ENCODE data around the gene PDIA4.

PDIA4 gene

DNA sequence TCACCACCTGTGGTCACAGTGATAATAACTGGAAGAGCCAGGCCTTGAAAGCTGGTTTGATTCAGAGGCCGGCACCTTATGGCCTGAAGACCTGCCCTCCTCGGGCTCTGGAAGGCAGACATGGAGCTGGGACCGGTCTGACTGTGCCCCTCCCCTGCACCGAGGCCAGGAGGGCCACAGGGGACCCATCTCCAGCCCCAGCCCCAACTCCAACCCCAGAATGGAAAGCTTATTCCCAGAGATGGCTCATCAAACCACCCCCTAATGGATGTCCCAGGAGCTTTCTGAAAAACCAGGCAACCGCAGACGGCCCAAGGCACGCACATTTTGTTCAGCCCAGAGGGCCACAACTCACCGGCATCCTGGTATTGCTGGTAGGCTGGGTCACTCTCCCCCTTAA lies 16.8 kb downstream of the PDIA4 start:
- no peak for TF ChIP-seq EP300 (IDR thresholded peaks at IDR 0.05; ENCODE audit: borderline replicate concordance)

- TF ChIP-seq TAF1 (IDR thresholded peaks at IDR 0.05; ENCODE audit: low read depth) = no peak
Observed at GRCh38 chr7:149010451-149010850, 17.9 kb downstream of the PDIA4 start.

GRCh38 chr7:149009527-149009926 lies 18.8 kb downstream of the PDIA4 start:
- TF ChIP-seq YY1 (IDR thresholded peaks at IDR 0.05; ENCODE audit: low read depth) = no peak
- no peak for TF ChIP-seq CEBPB (IDR thresholded peaks at IDR 0.05)
- no peak for TF ChIP-seq TAF1 (IDR thresholded peaks at IDR 0.05; ENCODE audit: low read depth)
- no peak for TF ChIP-seq ZBTB7A (IDR thresholded peaks at IDR 0.05; ENCODE audit: low read depth)
- TF ChIP-seq, protein P1, sequence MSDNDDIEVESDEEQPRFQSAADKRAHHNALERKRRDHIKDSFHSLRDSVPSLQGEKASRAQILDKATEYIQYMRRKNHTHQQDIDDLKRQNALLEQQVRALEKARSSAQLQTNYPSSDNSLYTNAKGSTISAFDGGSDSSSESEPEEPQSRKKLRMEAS (IDR thresholded peaks at IDR 0.05) = no peak
- no peak for TF ChIP-seq REST (IDR thresholded peaks at IDR 0.05; ENCODE audit: low read depth)
- TF ChIP-seq EP300 (IDR thresholded peaks at IDR 0.05; ENCODE audit: borderline replicate concordance) = no peak
- TF ChIP-seq TCF12 (IDR thresholded peaks at IDR 0.05; ENCODE audit: low read depth) = no peak
- no peak for TF ChIP-seq CREB1 (IDR thresholded peaks at IDR 0.05; ENCODE audit: low read depth)
- TF ChIP-seq, protein P2, sequence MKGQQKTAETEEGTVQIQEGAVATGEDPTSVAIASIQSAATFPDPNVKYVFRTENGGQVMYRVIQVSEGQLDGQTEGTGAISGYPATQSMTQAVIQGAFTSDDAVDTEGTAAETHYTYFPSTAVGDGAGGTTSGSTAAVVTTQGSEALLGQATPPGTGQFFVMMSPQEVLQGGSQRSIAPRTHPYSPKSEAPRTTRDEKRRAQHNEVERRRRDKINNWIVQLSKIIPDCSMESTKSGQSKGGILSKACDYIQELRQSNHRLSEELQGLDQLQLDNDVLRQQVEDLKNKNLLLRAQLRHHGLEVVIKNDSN (IDR thresholded peaks at IDR 0.05) = no peak
- no peak for TF ChIP-seq RAD21 (IDR thresholded peaks at IDR 0.05; ENCODE audit: low read depth)
- no peak for TF ChIP-seq EGR1 (IDR thresholded peaks at IDR 0.05)
- TF ChIP-seq TEAD4 (IDR thresholded peaks at IDR 0.05) = no peak
- no peak for TF ChIP-seq FOXM1 (IDR thresholded peaks at IDR 0.05; ENCODE audit: borderline replicate concordance, low read depth)
- no peak for TF ChIP-seq NFIC (IDR thresholded peaks at IDR 0.05)

DNA sequence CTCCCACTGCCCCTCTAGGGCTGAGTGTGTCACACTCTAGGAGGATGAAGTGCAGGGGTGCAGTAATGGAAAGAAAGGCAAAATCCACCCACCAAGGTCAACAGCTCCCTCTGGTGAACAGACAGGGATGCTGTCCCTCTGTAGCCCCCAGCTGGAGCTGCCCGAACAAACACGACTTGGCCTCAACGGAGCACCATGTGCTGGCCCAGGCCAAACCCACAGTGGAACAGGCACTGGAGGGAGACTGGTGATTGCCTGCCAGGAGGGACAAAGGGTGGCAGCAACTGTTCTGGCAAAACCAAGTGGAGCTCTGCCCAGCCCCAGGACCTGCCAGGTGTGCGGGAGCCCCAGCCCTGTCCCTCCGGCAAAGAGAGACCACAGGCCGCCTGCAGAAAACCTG lies 20.7 kb downstream of the PDIA4 start:
- TF ChIP-seq RAD21 (IDR thresholded peaks at IDR 0.05; ENCODE audit: low read depth) (peak; percentile 8; the same call in 1 of the 2 replicates), CREB1 (IDR thresholded peaks at IDR 0.05; ENCODE audit: low read depth) (no peak)

DNA sequence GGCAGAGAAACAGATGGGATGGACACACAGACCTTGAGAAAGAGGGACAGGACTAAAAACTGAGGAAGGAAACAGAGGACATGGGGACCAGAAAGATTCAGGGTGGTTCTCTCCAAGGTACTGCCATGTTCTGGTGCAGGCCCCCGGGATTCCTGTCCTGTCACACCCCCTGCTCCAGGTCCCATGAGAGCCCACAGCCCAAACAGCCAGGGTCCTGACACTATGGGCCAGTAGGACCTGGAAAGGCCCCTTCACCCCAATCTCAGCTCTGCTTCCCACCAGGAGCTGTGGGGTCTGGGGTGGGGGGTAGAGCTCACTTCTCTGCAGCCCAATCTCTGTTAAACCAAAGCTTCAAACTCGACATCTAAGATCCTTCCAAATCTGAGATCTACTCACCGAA lies 21.2 kb downstream of the PDIA4 start:
- TF ChIP-seq, protein P2 (IDR thresholded peaks at IDR 0.05) = no peak
- no peak for TF ChIP-seq TEAD4 (IDR thresholded peaks at IDR 0.05)
- TF ChIP-seq REST (IDR thresholded peaks at IDR 0.05; ENCODE audit: low read depth) = no peak
- TF ChIP-seq YY1 (IDR thresholded peaks at IDR 0.05; ENCODE audit: low read depth) = no peak
- TF ChIP-seq RAD21 (IDR thresholded peaks at IDR 0.05; ENCODE audit: low read depth) = no peak
- no peak for TF ChIP-seq NFIC (IDR thresholded peaks at IDR 0.05)
- no peak for TF ChIP-seq FOXM1 (IDR thresholded peaks at IDR 0.05; ENCODE audit: borderline replicate concordance, low read depth)
- TF ChIP-seq CEBPB (IDR thresholded peaks at IDR 0.05) = no peak
- TF ChIP-seq CREB1 (IDR thresholded peaks at IDR 0.05; ENCODE audit: low read depth) = no peak
- TF ChIP-seq EGR1 (IDR thresholded peaks at IDR 0.05) = no peak
- TF ChIP-seq TAF1 (IDR thresholded peaks at IDR 0.05; ENCODE audit: low read depth) = no peak
- no peak for TF ChIP-seq EP300 (IDR thresholded peaks at IDR 0.05; ENCODE audit: borderline replicate concordance)
- TF ChIP-seq, protein P1 (IDR thresholded peaks at IDR 0.05) = no peak
- TF ChIP-seq ZBTB7A (IDR thresholded peaks at IDR 0.05; ENCODE audit: low read depth) = no peak
- no peak for TF ChIP-seq TCF12 (IDR thresholded peaks at IDR 0.05; ENCODE audit: low read depth)

DNA sequence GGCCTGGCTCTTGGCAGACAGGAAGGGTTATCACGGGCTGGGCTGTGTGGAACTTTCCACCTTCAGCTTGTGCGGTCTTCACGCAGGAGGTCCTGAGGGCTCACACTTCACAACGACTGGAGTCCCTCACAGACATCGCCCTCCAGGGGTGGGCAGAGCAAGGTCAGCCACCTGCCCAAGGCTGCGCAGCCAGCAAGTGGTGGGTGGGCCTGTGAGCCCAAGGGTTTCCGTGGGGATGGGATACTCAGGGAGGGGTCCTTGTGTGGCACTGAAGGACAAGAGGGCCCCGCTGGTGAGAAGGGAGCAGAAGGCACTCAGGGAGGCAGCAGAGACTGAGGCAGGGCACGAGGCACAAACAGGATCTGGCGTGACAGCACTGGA lies 22.0 kb downstream of the PDIA4 start:
- TF ChIP-seq CEBPB (IDR thresholded peaks at IDR 0.05) = no peak
- no peak for TF ChIP-seq NFIC (IDR thresholded peaks at IDR 0.05)
- TF ChIP-seq CREB1 (IDR thresholded peaks at IDR 0.05; ENCODE audit: low read depth) = no peak

Measured in Ishikawa (cell line).